Measurements from ENCODE around the gene RBMX. TPM values are rescaled to one million over a fixed set of nuclear protein-coding genes. Genes with fewer than 3 reads are reported as not detected.
A peak's percentile ranks its signal among the peaks of the same experiment; 100 is the strongest.
"Not testable (repeated sequence)": the region's sequence is repeated elsewhere in the genome, so short reads cannot be mapped to it uniquely, and the experiment has no call there.

Gene RBMX
- 709 TPM for polyA plus RNA-seq (2013, experiment 1 of 4)
- polyA plus RNA-seq (2013, experiment 2 of 4): 667 TPM
- 542 TPM for polyA plus RNA-seq (2013, experiment 3 of 4)
- polyA plus RNA-seq (2013, experiment 4 of 4): 574 TPM

GRCh38 chrX:136880452-136881013 is at the start of gene RBMX:
RBMX (minus strand) TSS chrX:136880725; CDS start chrX:136879427, 1,298 bp downstream.
- no peaks in the 10 kb centered on the region for H3K4me1 ChIP-seq (ENCODE audit: control insufficient read depth, insufficient read depth, low read length)
- H3K4me3 ChIP-seq (ENCODE audit: insufficient read depth, low read depth, low read length): peak within 1 kb of the TSS; percentile 67
- H3K27ac ChIP-seq (ENCODE audit: insufficient read depth, low read depth, low read length, poor library complexity, severe bottlenecking): peak within 1 kb of the TSS; percentile 87
- H3K27me3 ChIP-seq (ENCODE audit: control insufficient read depth, insufficient read depth, low read length, poor library complexity, severe bottlenecking): no peaks in the 10 kb centered on the region
- H3K36me3 ChIP-seq (ENCODE audit: control insufficient read depth, insufficient read depth, low read length): peaks cover 1% of the 10 kb centered on the region
- WGBS, 2 experiments: 0 to 1% methylated on average over 34 of the region's 34 CpGs
- no peaks in the 10 kb centered on the region for H3K9me3 ChIP-seq (ENCODE audit: control insufficient read depth, low read length)

- H3K36me3 ChIP-seq (ENCODE audit: control insufficient read depth, insufficient read depth, low read length); H3K4me1 ChIP-seq (ENCODE audit: control insufficient read depth, insufficient read depth, low read length); H3K27me3 ChIP-seq (ENCODE audit: control insufficient read depth, insufficient read depth, low read length, poor library complexity, severe bottlenecking); H3K9me3 ChIP-seq (ENCODE audit: control insufficient read depth, low read length); H3K4me3 ChIP-seq (ENCODE audit: insufficient read depth, low read depth, low read length); H3K27ac ChIP-seq (ENCODE audit: insufficient read depth, low read depth, low read length, poor library complexity, severe bottlenecking): not testable (repeated sequence)
- WGBS, 2 experiments: 96% methylated on average over 25 of the region's 25 CpGs
These were observed 40.9 kb upstream of the RBMX start for GRCh38 chrX:136921438-136921837.

GRCh38 chrX:136920001-136920400 is 39.5 kb upstream of the RBMX start:
- H3K36me3 ChIP-seq (ENCODE audit: control insufficient read depth, insufficient read depth, low read length): no peaks in the 10 kb centered on the region
- H3K4me1 ChIP-seq (ENCODE audit: control insufficient read depth, insufficient read depth, low read length): no peaks in the 10 kb centered on the region
- no peaks in the 10 kb centered on the region for H3K27me3 ChIP-seq (ENCODE audit: control insufficient read depth, insufficient read depth, low read length, poor library complexity, severe bottlenecking)
- no peak overlapping the region for H3K27ac ChIP-seq (ENCODE audit: insufficient read depth, low read depth, low read length, poor library complexity, severe bottlenecking)
- H3K9me3 ChIP-seq (ENCODE audit: control insufficient read depth, low read length): no peaks in the 10 kb centered on the region
- no peak overlapping the region for H3K4me3 ChIP-seq (ENCODE audit: insufficient read depth, low read depth, low read length)

- Histone ChIP-seq H3K4me3 (ENCODE audit: insufficient read depth, low read depth, low read length) (no peak overlapping the region), H3K27ac (ENCODE audit: insufficient read depth, low read depth, low read length, poor library complexity, severe bottlenecking) (no peak overlapping the region), H3K4me1 (ENCODE audit: control insufficient read depth, insufficient read depth, low read length) (no peaks in the 10 kb centered on the region), H3K9me3 (ENCODE audit: control insufficient read depth, low read length) (no peaks in the 10 kb centered on the region), H3K36me3 (ENCODE audit: control insufficient read depth, insufficient read depth, low read length) (no peaks in the 10 kb centered on the region), H3K27me3 (ENCODE audit: control insufficient read depth, insufficient read depth, low read length, poor library complexity, severe bottlenecking) (no peaks in the 10 kb centered on the region)
- WGBS, 2 experiments: 92 to 95% methylated on average over 2 of the region's 2 CpGs
These were observed 36.3 kb upstream of the RBMX start for GRCh38 chrX:136916827-136917226.

- not testable (repeated sequence) for H3K36me3 ChIP-seq (ENCODE audit: control insufficient read depth, insufficient read depth, low read length); H3K9me3 ChIP-seq (ENCODE audit: control insufficient read depth, low read length); H3K27ac ChIP-seq (ENCODE audit: insufficient read depth, low read depth, low read length, poor library complexity, severe bottlenecking); H3K4me3 ChIP-seq (ENCODE audit: insufficient read depth, low read depth, low read length); H3K27me3 ChIP-seq (ENCODE audit: control insufficient read depth, insufficient read depth, low read length, poor library complexity, severe bottlenecking); H3K4me1 ChIP-seq (ENCODE audit: control insufficient read depth, insufficient read depth, low read length)
- WGBS, 2 experiments: 86 to 87% methylated on average over 6 to 7 of the region's 7 CpGs
These were observed 31.1 kb upstream of the RBMX start for GRCh38 chrX:136911661-136912060.

GRCh38 chrX:136911253-136911652 is 30.7 kb upstream of the RBMX start:
- Histone ChIP-seq H3K27me3 (ENCODE audit: control insufficient read depth, insufficient read depth, low read length, poor library complexity, severe bottlenecking) (no peaks in the 10 kb centered on the region), H3K4me1 (ENCODE audit: control insufficient read depth, insufficient read depth, low read length) (no peaks in the 10 kb centered on the region), H3K36me3 (ENCODE audit: control insufficient read depth, insufficient read depth, low read length) (no peaks in the 10 kb centered on the region), H3K9me3 (ENCODE audit: control insufficient read depth, low read length) (no peaks in the 10 kb centered on the region), H3K4me3 (ENCODE audit: insufficient read depth, low read depth, low read length) (no peak overlapping the region), H3K27ac (ENCODE audit: insufficient read depth, low read depth, low read length, poor library complexity, severe bottlenecking) (no peak overlapping the region)
- 75 to 83% methylated on average over 3 of the region's 3 CpGs for WGBS, 2 experiments

- peak overlapping the region; percentile 68 for H3K4me3 ChIP-seq (ENCODE audit: insufficient read depth, low read depth, low read length)
- H3K27me3 ChIP-seq (ENCODE audit: control insufficient read depth, insufficient read depth, low read length, poor library complexity, severe bottlenecking): no peaks in the 10 kb centered on the region
- H3K27ac ChIP-seq (ENCODE audit: insufficient read depth, low read depth, low read length, poor library complexity, severe bottlenecking): peak overlapping the region; percentile 6
- 23 to 50% methylated on average over 3 of the region's 4 CpGs for WGBS, 2 experiments
- H3K36me3 ChIP-seq (ENCODE audit: control insufficient read depth, insufficient read depth, low read length): no peaks in the 10 kb centered on the region
- no peaks in the 10 kb centered on the region for H3K4me1 ChIP-seq (ENCODE audit: control insufficient read depth, insufficient read depth, low read length)
- no peaks in the 10 kb centered on the region for H3K9me3 ChIP-seq (ENCODE audit: control insufficient read depth, low read length)
These were observed 30.1 kb upstream of the RBMX start for GRCh38 chrX:136910565-136911035.

GRCh38 chrX:136909706-136910564 is 29.4 kb upstream of the RBMX start:
- 0% methylated on average over 26 of the region's 26 CpGs for WGBS, 2 experiments
- H3K27me3 ChIP-seq (ENCODE audit: control insufficient read depth, insufficient read depth, low read length, poor library complexity, severe bottlenecking): no peaks in the 10 kb centered on the region
- peak overlapping the region; percentile 68 for H3K4me3 ChIP-seq (ENCODE audit: insufficient read depth, low read depth, low read length)
- H3K4me1 ChIP-seq (ENCODE audit: control insufficient read depth, insufficient read depth, low read length): no peaks in the 10 kb centered on the region
- peak overlapping the region; percentile 90 for H3K27ac ChIP-seq (ENCODE audit: insufficient read depth, low read depth, low read length, poor library complexity, severe bottlenecking)
- H3K36me3 ChIP-seq (ENCODE audit: control insufficient read depth, insufficient read depth, low read length): no peaks in the 10 kb centered on the region
- H3K9me3 ChIP-seq (ENCODE audit: control insufficient read depth, low read length): no peaks in the 10 kb centered on the region

GRCh38 chrX:136909119-136909705 is 28.7 kb upstream of the RBMX start:
- Histone ChIP-seq H3K36me3 (ENCODE audit: control insufficient read depth, insufficient read depth, low read length) (no peaks in the 10 kb centered on the region), H3K9me3 (ENCODE audit: control insufficient read depth, low read length) (no peaks in the 10 kb centered on the region), H3K27me3 (ENCODE audit: control insufficient read depth, insufficient read depth, low read length, poor library complexity, severe bottlenecking) (no peaks in the 10 kb centered on the region), H3K4me1 (ENCODE audit: control insufficient read depth, insufficient read depth, low read length) (no peaks in the 10 kb centered on the region), H3K27ac (ENCODE audit: insufficient read depth, low read depth, low read length, poor library complexity, severe bottlenecking) (peak overlapping the region; percentile 90), H3K4me3 (ENCODE audit: insufficient read depth, low read depth, low read length) (peak overlapping the region; percentile 68)
- 0% methylated on average over 47 of the region's 47 CpGs for WGBS, 2 experiments

- 82 to 90% methylated on average over 11 of the region's 11 CpGs for WGBS, 2 experiments
- Histone ChIP-seq H3K27ac (ENCODE audit: insufficient read depth, low read depth, low read length, poor library complexity, severe bottlenecking) (no peak overlapping the region), H3K4me3 (ENCODE audit: insufficient read depth, low read depth, low read length) (no peak overlapping the region)
These were observed 27.1 kb upstream of the RBMX start for GRCh38 chrX:136907621-136908020.

More at GRCh38 chrX:136907621-136908020, 27.1 kb upstream of the RBMX start:
- Histone ChIP-seq H3K4me1 (ENCODE audit: control insufficient read depth, insufficient read depth, low read length) (no peaks in the 10 kb centered on the region), H3K27me3 (ENCODE audit: control insufficient read depth, insufficient read depth, low read length, poor library complexity, severe bottlenecking) (no peaks in the 10 kb centered on the region), H3K9me3 (ENCODE audit: control insufficient read depth, low read length) (no peaks in the 10 kb centered on the region), H3K36me3 (ENCODE audit: control insufficient read depth, insufficient read depth, low read length) (no peaks in the 10 kb centered on the region)
